Liver (tissue), 9 donors: ENCODE measurements around the gene CASQ2. TPM values are rescaled to one million over a fixed set of nuclear protein-coding genes. Genes with fewer than 3 reads are reported as not detected.

Experiments
- DNase-seq: peaks from one replicate; pipeline ENCODE4 v3.0.0-alpha.2; 2017; ENCODE audit warnings: low spot score
- H3K27ac ChIP-seq, 2 donors: one replicate each; pipeline ENCODE4 v1.7.0; 2013; ENCODE audit warnings: inconsistent platforms in 2 of 2, low read length in 2 of 2, control low read depth in 1 of 2, low read depth in 1 of 2, mild to moderate bottlenecking in 1 of 2
- H3K27me3 ChIP-seq, 4 donors: one replicate each; pipeline versions ENCODE4 v1.6.1 to v1.7.0; 2013; ENCODE audit warnings: low read length in 3 of 4, inconsistent platforms in 1 of 4, mild to moderate bottlenecking in 1 of 4, moderate library complexity in 1 of 4; ENCODE audit not compliant: control insufficient read depth in 4 of 4, insufficient read depth in 4 of 4
- H3K36me3 ChIP-seq, 4 donors: one replicate each; pipeline versions ENCODE4 v1.6.1 to v1.7.0; 2013; ENCODE audit warnings: low read length in 3 of 4, mild to moderate bottlenecking in 3 of 4, low read depth in 1 of 4, moderate library complexity in 1 of 4; ENCODE audit not compliant: control insufficient read depth in 4 of 4, insufficient read depth in 3 of 4
- H3K4me1 ChIP-seq, 4 donors: one replicate each; pipeline versions ENCODE4 v1.6.1 to v1.7.0; 2013; ENCODE audit warnings: low read length in 3 of 4, mild to moderate bottlenecking in 3 of 4, moderate library complexity in 1 of 4; ENCODE audit not compliant: control insufficient read depth in 4 of 4, insufficient read depth in 4 of 4
- H3K4me3 ChIP-seq, 3 donors: one replicate each; pipeline versions ENCODE4 v1.6.1 to v1.7.0; 2013; ENCODE audit warnings: low read length in 3 of 3, control low read depth in 1 of 3, low read depth in 1 of 3, mild to moderate bottlenecking in 1 of 3
- H3K9ac ChIP-seq, 2 donors: one replicate each; pipeline ENCODE4 v1.7.0; 2013; ENCODE audit warnings: low read length in 2 of 2, mild to moderate bottlenecking in 2 of 2, moderate library complexity in 2 of 2, control low read depth in 1 of 2, low read depth in 1 of 2
- H3K9me3 ChIP-seq, 4 donors: one replicate each; pipeline versions ENCODE4 v1.6.1 to v1.7.0; 2013; ENCODE audit warnings: low read length in 3 of 4; ENCODE audit not compliant: control insufficient read depth in 4 of 4
- EGR1 ChIP-seq, 2 donors: IDR thresholded peaks; 2 replicates each; pipeline ENCODE4 v1.6.1; 2016 to 2018; ENCODE audit warnings: antibody characterized with exemption in 2 of 2, low read depth in 2 of 2
- FOXA1 ChIP-seq: IDR thresholded peaks from 2 replicates; pipeline ENCODE4 v1.6.1; 2016; ENCODE audit warnings: antibody characterized with exemption
- FOXA2 ChIP-seq: IDR thresholded peaks from 2 replicates; pipeline ENCODE4 v1.6.1; 2016; ENCODE audit warnings: antibody characterized with exemption
- GABPA ChIP-seq, 2 donors: IDR thresholded peaks in 1 of 2; conservative IDR thresholded peaks in 1 of 2; 2 replicates each; pipeline ENCODE4 v1.6.1; 2016; ENCODE audit warnings: antibody characterized with exemption in 2 of 2, mild to moderate bottlenecking in 1 of 2, moderate library complexity in 1 of 2
- HNF4A ChIP-seq, 2 donors: conservative IDR thresholded peaks; 2 replicates each; pipeline ENCODE4 v1.6.1; 2016; ENCODE audit warnings: antibody characterized with exemption in 2 of 2, mild to moderate bottlenecking in 2 of 2
- HNF4G ChIP-seq: IDR thresholded peaks from 2 replicates; pipeline ENCODE4 v1.6.1; 2016; ENCODE audit warnings: antibody characterized with exemption
- RAD21 ChIP-seq, 2 donors: IDR thresholded peaks; 2 replicates each; pipeline ENCODE4 v1.6.1; 2016; ENCODE audit warnings: antibody characterized with exemption in 2 of 2, mild to moderate bottlenecking in 2 of 2
- RXRA ChIP-seq, 2 donors: IDR thresholded peaks; 2 replicates each; pipeline ENCODE4 v1.6.1; 2017 to 2018; ENCODE audit warnings: antibody characterized with exemption in 2 of 2, mild to moderate bottlenecking in 1 of 2
- SP1 ChIP-seq: IDR thresholded peaks from 2 replicates; pipeline ENCODE4 v1.6.1; 2018; ENCODE audit warnings: antibody characterized with exemption, mild to moderate bottlenecking
- TAF1 ChIP-seq: conservative IDR thresholded peaks from 2 replicates; pipeline ENCODE4 v1.6.1; 2016; ENCODE audit warnings: antibody characterized with exemption, mild to moderate bottlenecking
- YY1 ChIP-seq: IDR thresholded peaks from 2 replicates; pipeline ENCODE4 v1.6.1; 2016; ENCODE audit warnings: antibody characterized with exemption, mild to moderate bottlenecking
- WGBS: extraction: QIAGEN DNeasy Blood & Tissue Kit; methylation state at CpG from one replicate; pipeline ENCODE4 v1.1.7; 2013; 5-methylcytosine and 5-hydroxymethylcytosine counted together
- polyA plus RNA-seq, 2 donors: library from polyadenylated mRNA; stranded (reverse) in 1 of 2; unstranded in 1 of 2; fragments of 200-250 nt in 1 of 2; fragments of >200 nt in 1 of 2; fragmentation: Nextera tagmentation in 1 of 2; extraction: Ambion mirVana in 1 of 2; gene quantifications; one replicate each; pipeline versions ENCODE4 v1.2.1 to v1.2.3, GENCODE V29; 2013 to 2015
- total RNA-seq, 2 donors: library from RNA; depleted of rRNA; stranded (reverse); fragments of >200 nt; gene quantifications; one replicate each; pipeline ENCODE4 v1.2.3, GENCODE V29; 2014
- TF ChIP-seq, protein P1 (sequence below): fragments of 150-350 bp; IDR thresholded peaks from 2 replicates; pipeline ENCODE4 v1.5.1; 2017; ENCODE audit warnings: improper control_type of control experiment, low read depth, low read length; ENCODE audit not compliant: missing input control
- TF ChIP-seq, protein P2 (sequence below): IDR thresholded peaks from 2 replicates; pipeline ENCODE4 v1.6.1; 2016; ENCODE audit warnings: antibody characterized with exemption
- TF ChIP-seq, protein P3 (sequence below): IDR thresholded peaks from 2 replicates; pipeline ENCODE4 v1.6.1; 2016; ENCODE audit warnings: antibody characterized with exemption
- TF ChIP-seq, protein P4 (sequence below): IDR thresholded peaks from 2 replicates; pipeline ENCODE4 v1.6.1; 2016; ENCODE audit warnings: antibody characterized with exemption
- TF ChIP-seq, protein P5 (sequence below): IDR thresholded peaks from 2 replicates; pipeline ENCODE4 v1.6.1; 2016; ENCODE audit warnings: antibody characterized with exemption, mild to moderate bottlenecking
- donor health status: healthy.
- donor health status: healthy.
- donor health status: healthy.
- donor health status: healthy.
- donor health status: healthy.

The CASQ2 gene
- total and polyA plus RNA-seq, 4 donors = 0.33 to 1.1 TPM; not detected in 2

DNA sequence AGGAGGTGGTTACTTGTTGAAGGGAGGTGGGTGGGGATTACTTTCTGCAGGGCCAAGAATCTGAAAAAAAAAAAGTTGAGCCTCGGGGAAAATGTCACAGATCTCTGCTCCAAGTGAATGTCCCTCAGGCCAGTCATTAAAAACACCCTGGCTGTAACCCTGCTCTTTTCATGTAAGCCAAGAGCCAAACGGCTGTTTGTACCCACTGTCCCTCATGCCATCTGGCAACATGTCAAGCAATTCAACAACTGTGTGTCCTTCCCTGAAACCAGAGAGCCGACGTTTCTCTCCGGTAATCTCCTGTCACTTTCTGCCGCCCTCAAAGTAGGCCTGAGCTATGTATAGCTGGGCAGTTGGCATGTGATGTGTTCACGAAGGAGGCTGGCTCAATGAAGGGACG lies 14.7 kb downstream of the CASQ2 start (continued):
- TF ChIP-seq, protein P1, sequence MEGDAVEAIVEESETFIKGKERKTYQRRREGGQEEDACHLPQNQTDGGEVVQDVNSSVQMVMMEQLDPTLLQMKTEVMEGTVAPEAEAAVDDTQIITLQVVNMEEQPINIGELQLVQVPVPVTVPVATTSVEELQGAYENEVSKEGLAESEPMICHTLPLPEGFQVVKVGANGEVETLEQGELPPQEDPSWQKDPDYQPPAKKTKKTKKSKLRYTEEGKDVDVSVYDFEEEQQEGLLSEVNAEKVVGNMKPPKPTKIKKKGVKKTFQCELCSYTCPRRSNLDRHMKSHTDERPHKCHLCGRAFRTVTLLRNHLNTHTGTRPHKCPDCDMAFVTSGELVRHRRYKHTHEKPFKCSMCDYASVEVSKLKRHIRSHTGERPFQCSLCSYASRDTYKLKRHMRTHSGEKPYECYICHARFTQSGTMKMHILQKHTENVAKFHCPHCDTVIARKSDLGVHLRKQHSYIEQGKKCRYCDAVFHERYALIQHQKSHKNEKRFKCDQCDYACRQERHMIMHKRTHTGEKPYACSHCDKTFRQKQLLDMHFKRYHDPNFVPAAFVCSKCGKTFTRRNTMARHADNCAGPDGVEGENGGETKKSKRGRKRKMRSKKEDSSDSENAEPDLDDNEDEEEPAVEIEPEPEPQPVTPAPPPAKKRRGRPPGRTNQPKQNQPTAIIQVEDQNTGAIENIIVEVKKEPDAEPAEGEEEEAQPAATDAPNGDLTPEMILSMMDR = no peak
- no peak for TF ChIP-seq SP1
- TF ChIP-seq FOXA2 = no peak
- no peak for TF ChIP-seq RXRA (IDR thresholded peaks at IDR 0.05)
- TF ChIP-seq, protein P2, sequence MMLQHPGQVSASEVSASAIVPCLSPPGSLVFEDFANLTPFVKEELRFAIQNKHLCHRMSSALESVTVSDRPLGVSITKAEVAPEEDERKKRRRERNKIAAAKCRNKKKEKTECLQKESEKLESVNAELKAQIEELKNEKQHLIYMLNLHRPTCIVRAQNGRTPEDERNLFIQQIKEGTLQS = no peak

DNA sequence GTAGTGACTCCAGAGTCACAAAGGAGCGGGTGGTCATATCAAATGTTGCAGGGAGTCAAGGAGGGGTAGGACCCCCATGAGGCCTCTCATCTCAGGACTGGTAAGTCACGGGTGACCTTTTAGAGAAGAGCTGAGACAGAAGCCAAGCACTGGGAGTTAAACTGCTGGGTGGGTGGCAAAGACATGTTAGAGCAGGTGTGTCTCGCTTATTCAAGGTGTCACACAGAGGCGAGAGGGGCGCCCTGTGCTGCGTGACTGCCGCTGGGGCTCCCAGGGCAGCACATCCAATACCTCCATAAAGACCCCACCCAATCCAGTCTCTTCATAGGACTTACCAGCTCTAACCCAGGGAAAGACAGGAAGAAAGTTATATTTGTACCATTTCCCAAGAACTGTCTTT lies 15.2 kb downstream of the CASQ2 start:
- Histone ChIP-seq H3K4me1 (peaks cover 0 to 3% (median 0%) of the 10 kb centered on the region in 4 donors), H3K9ac (no peak overlapping the region), H3K9me3 (no peaks in the 10 kb centered on the region), H3K27me3 (no peaks in the 10 kb centered on the region), H3K36me3 (no peaks in the 10 kb centered on the region), H3K4me3 (no peak overlapping the region), H3K27ac (no peak overlapping the region)
- DNase-seq = no peak
- 85% methylated on average over 7 of the region's 7 CpGs for WGBS
- TF ChIP-seq TAF1 (no peak), HNF4A (conservative IDR thresholded peaks at IDR 0.05) (no peak), GABPA (IDR thresholded peaks at IDR 0.05 in 1 of 2, conservative IDR thresholded peaks at IDR 0.05 in 1 of 2) (no peak), FOXA1 (no peak), EGR1 (IDR thresholded peaks at IDR 0.05; ENCODE audit: low read depth in 2 of 2) (no peak), SP1 (no peak), RXRA (IDR thresholded peaks at IDR 0.05) (no peak), YY1 (no peak), RAD21 (IDR thresholded peaks at IDR 0.05) (no peak), FOXA2 (no peak), HNF4G (no peak)
- TF ChIP-seq, protein P3, sequence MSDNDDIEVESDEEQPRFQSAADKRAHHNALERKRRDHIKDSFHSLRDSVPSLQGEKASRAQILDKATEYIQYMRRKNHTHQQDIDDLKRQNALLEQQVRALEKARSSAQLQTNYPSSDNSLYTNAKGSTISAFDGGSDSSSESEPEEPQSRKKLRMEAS = no peak
- TF ChIP-seq, protein P1 = no peak
- TF ChIP-seq, protein P4, sequence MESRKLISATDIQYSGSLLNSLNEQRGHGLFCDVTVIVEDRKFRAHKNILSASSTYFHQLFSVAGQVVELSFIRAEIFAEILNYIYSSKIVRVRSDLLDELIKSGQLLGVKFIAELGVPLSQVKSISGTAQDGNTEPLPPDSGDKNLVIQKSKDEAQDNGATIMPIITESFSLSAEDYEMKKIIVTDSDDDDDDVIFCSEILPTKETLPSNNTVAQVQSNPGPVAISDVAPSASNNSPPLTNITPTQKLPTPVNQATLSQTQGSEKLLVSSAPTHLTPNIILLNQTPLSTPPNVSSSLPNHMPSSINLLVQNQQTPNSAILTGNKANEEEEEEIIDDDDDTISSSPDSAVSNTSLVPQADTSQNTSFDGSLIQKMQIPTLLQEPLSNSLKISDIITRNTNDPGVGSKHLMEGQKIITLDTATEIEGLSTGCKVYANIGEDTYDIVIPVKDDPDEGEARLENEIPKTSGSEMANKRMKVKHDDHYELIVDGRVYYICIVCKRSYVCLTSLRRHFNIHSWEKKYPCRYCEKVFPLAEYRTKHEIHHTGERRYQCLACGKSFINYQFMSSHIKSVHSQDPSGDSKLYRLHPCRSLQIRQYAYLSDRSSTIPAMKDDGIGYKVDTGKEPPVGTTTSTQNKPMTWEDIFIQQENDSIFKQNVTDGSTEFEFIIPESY = no peak
- TF ChIP-seq, protein P2 = no peak
- TF ChIP-seq, protein P5, sequence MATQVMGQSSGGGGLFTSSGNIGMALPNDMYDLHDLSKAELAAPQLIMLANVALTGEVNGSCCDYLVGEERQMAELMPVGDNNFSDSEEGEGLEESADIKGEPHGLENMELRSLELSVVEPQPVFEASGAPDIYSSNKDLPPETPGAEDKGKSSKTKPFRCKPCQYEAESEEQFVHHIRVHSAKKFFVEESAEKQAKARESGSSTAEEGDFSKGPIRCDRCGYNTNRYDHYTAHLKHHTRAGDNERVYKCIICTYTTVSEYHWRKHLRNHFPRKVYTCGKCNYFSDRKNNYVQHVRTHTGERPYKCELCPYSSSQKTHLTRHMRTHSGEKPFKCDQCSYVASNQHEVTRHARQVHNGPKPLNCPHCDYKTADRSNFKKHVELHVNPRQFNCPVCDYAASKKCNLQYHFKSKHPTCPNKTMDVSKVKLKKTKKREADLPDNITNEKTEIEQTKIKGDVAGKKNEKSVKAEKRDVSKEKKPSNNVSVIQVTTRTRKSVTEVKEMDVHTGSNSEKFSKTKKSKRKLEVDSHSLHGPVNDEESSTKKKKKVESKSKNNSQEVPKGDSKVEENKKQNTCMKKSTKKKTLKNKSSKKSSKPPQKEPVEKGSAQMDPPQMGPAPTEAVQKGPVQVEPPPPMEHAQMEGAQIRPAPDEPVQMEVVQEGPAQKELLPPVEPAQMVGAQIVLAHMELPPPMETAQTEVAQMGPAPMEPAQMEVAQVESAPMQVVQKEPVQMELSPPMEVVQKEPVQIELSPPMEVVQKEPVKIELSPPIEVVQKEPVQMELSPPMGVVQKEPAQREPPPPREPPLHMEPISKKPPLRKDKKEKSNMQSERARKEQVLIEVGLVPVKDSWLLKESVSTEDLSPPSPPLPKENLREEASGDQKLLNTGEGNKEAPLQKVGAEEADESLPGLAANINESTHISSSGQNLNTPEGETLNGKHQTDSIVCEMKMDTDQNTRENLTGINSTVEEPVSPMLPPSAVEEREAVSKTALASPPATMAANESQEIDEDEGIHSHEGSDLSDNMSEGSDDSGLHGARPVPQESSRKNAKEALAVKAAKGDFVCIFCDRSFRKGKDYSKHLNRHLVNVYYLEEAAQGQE = no peak
